Nephron progenitor cell (in vitro differentiated cells): Measurements from ENCODE around the gene ABCF1.

ENCODE experiments used
- DNase-seq: peaks from one replicate; pipeline ENCODE4 v3.0.0; 2021
- H3K27ac Mint-ChIP-seq: 2 replicates; pipeline ENCODE4 v1.8.0; 2021; ENCODE audit warnings: mild to moderate bottlenecking, moderate library complexity, mixed read lengths
- H3K27me3 Mint-ChIP-seq: 2 replicates; pipeline ENCODE4 v1.8.0; 2021; ENCODE audit warnings: mild to moderate bottlenecking, low read depth, mixed read lengths; ENCODE audit not compliant: poor library complexity
- H3K36me3 Mint-ChIP-seq: 2 replicates; pipeline ENCODE4 v1.8.0; 2021; ENCODE audit warnings: low read depth, mixed read lengths
- H3K4me1 Mint-ChIP-seq: 2 replicates; pipeline ENCODE4 v1.8.0; 2021; ENCODE audit warnings: mixed read lengths
- H3K4me3 Mint-ChIP-seq: 2 replicates; pipeline ENCODE4 v1.8.0; 2021; ENCODE audit warnings: mild to moderate bottlenecking, moderate library complexity, mixed read lengths
- H3K9me3 Mint-ChIP-seq: 2 replicates; pipeline ENCODE4 v1.8.0; 2021; ENCODE audit warnings: mild to moderate bottlenecking, moderate library complexity, mixed read lengths
- CTCF ChIP-seq: fragments of 200-600 bp; sonication (generic); IDR thresholded peaks from 2 replicates; pipeline ENCODE4 v1.5.0; 2021; ENCODE audit warnings: antibody characterized with exemption

Gene ABCF1

GRCh38 chr6:30541515-30542403 is 29.5 kb upstream of the ABCF1 start:
- TF ChIP-seq CTCF = peak; percentile 99
- Mint-ChIP-seq H3K36me3 (peaks cover 3% of the 10 kb centered on the region), H3K4me3 (peak overlapping the region; percentile 80), H3K27me3 (peaks cover 22% of the 10 kb centered on the region), H3K9me3 (no peaks in the 10 kb centered on the region), H3K4me1 (peaks cover 15% of the 10 kb centered on the region), H3K27ac (no peak overlapping the region)
- peak; percentile 82 for DNase-seq

DNA sequence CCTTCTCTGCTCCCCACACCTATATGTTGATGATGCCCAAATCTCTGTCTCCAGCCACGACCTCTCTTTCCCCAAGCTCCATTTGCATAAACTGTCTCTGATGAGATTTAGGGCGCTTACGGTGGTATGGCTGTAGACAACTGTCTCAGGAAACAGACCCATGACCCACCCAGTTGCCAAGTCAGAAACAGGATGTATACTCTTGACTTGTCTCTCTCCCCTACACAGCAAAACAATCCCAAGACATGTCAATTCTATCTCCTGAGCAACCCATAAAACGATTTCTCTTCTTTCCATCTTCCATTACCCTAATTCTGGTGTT is 28.9 kb upstream of the ABCF1 start:
- Mint-ChIP-seq H3K27ac (no peak overlapping the region), H3K27me3 (peaks cover 21% of the 10 kb centered on the region), H3K4me3 (peak overlapping the region; percentile 80), H3K9me3 (no peaks in the 10 kb centered on the region), H3K36me3 (peaks cover 4% of the 10 kb centered on the region), H3K4me1 (peaks cover 15% of the 10 kb centered on the region)
- TF ChIP-seq CTCF = no peak
- no peak for DNase-seq

DNA sequence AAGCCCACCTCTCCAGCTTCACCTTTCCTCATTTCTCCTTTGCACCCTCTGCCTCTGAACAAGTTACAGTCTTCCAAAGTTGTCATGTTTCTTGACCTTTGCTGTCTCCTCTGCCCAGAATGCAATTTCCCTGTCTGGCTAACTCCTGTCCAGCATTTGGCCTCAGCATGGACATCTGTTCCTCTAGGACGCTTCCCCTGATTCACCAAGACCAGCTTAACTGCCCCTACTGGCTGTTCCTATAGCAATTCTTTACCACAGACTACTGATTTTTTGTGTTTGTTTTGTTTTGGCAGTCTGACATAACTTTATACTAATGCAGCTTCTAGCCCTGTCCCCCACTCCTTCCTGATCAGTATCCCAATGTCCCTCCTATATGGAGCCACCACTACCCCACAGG is 28.3 kb upstream of the ABCF1 start:
- peaks cover 4% of the 10 kb centered on the region for H3K36me3 Mint-ChIP-seq
- TF ChIP-seq CTCF = no peak
- H3K27me3 Mint-ChIP-seq = peaks cover 16% of the 10 kb centered on the region
- H3K4me3 Mint-ChIP-seq = peak overlapping the region; percentile 80
- no peak for DNase-seq
- no peaks in the 10 kb centered on the region for H3K9me3 Mint-ChIP-seq
- peaks cover 15% of the 10 kb centered on the region for H3K4me1 Mint-ChIP-seq
- no peak overlapping the region for H3K27ac Mint-ChIP-seq

DNA sequence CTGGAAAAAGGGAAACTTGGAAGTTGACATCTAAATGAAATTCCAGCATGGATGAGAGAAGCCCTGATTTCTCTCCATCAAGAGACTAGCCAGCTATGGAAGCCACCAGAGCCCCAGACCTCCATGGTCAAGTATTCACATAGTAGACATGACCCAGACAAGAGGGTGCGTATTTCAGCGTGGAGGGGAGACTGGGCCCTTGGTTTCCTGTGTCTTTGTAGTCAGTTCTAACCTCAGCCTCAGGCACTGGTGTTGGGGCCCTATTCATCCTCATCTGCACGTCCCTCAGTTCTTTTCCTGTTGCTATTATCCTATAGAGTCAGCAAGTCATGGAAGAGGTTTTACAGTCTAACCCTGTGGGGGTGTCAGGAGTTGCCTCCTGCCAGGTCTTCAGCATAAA is 27.4 kb upstream of the ABCF1 start:
- peaks cover 15% of the 10 kb centered on the region for H3K4me1 Mint-ChIP-seq
- H3K27ac Mint-ChIP-seq = no peak overlapping the region
- H3K4me3 Mint-ChIP-seq = no peak overlapping the region
- peaks cover 16% of the 10 kb centered on the region for H3K27me3 Mint-ChIP-seq
- DNase-seq = no peak
- no peak for TF ChIP-seq CTCF
- peaks cover 10% of the 10 kb centered on the region for H3K36me3 Mint-ChIP-seq
- no peaks in the 10 kb centered on the region for H3K9me3 Mint-ChIP-seq

DNA sequence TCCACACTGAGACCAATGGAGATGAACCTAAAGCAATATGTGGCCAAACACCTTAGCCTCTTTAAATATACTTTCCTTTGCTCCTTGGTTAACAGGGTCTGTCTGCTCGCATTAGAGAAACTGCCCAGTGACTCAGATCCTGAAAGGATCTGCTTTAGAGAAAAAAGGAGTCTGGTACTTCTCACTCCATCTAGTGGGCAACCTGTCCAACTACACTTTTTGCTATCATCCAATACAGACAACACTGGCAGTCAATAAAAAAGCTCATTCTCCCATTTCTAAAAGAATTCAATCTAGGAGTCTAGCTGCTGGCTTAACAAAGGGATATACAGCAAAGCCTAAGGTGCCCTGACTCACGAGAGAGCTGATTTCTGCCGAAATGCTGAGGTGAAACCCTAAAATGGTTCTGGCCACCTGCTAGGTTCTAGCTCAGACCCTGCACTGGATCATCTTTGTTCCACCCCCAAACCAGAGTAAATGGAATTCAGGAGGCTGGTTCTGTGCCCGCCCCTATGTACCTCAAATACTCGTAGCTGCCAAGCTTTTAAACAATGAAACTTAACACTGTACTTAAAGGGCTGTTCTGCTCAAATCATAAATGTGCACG is 26.5 kb upstream of the ABCF1 start:
- peak; percentile 14 for DNase-seq
- Mint-ChIP-seq H3K27me3 (peaks cover 16% of the 10 kb centered on the region), H3K9me3 (no peaks in the 10 kb centered on the region), H3K36me3 (peaks cover 18% of the 10 kb centered on the region), H3K4me1 (peaks cover 15% of the 10 kb centered on the region), H3K27ac (no peak overlapping the region), H3K4me3 (no peak overlapping the region)
- TF ChIP-seq CTCF = peak; percentile 71
